Kidney (tissue), 14 donors: ENCODE measurements around the gene PIGU. TPM values are rescaled to one million over a fixed set of nuclear protein-coding genes. Genes with fewer than 3 reads are reported as not detected.
A peak's percentile ranks its signal among the peaks of the same experiment; 100 is the strongest.

Experiments
- DNase-seq, 5 donors: peaks; one replicate each; pipeline ENCODE4 v3.0.0-alpha.2; 2013 to 2020
- FAIRE-seq: peaks from 2 replicates; lab custom pipeline; 2012; peaks lifted over from hg19 to GRCh38; lab: Jason Lieb, UNC
- H3K27ac ChIP-seq, 2 donors: one replicate each; pipeline ENCODE4 v1.7.0; 2013; ENCODE audit warnings: low read depth in 2 of 2, low read length in 2 of 2, inconsistent platforms in 1 of 2
- H3K27me3 ChIP-seq: one replicate; pipeline ENCODE4 v1.7.1; 2013; ENCODE audit warnings: low read length, inconsistent platforms; ENCODE audit not compliant: control insufficient read depth, insufficient read depth
- H3K36me3 ChIP-seq, 3 donors: one replicate each; pipeline versions ENCODE4 v1.7.0 to v1.7.1; 2013; ENCODE audit warnings: low read length in 3 of 3, control low read depth in 1 of 3, inconsistent platforms in 1 of 3; ENCODE audit not compliant: insufficient read depth in 3 of 3, control insufficient read depth in 2 of 3
- H3K4me1 ChIP-seq, 3 donors: one replicate each; pipeline versions ENCODE4 v1.7.0 to v1.7.1; 2013; ENCODE audit warnings: low read length in 3 of 3, inconsistent platforms in 1 of 3, low read depth in 1 of 3; ENCODE audit not compliant: control insufficient read depth in 2 of 3, insufficient read depth in 2 of 3
- H3K4me3 ChIP-seq, 3 donors: one replicate each; pipeline versions ENCODE4 v1.7.0 to v1.8.1; 2013; ENCODE audit warnings: low read length in 3 of 3, control low read depth in 1 of 3, inconsistent platforms in 1 of 3
- H3K9ac ChIP-seq, 3 donors: one replicate each; pipeline versions ENCODE4 v1.7.0 to v1.7.1; 2013; ENCODE audit warnings: low read length in 3 of 3, control low read depth in 1 of 3, inconsistent platforms in 1 of 3
- H3K9me3 ChIP-seq, 3 donors: one replicate each; pipeline versions ENCODE4 v1.7.0 to v1.7.1; 2013; ENCODE audit warnings: low read length in 3 of 3, control low read depth in 1 of 3, inconsistent platforms in 1 of 3; ENCODE audit not compliant: control insufficient read depth in 2 of 3, insufficient read depth in 1 of 3
- CTCF ChIP-seq: IDR thresholded peaks from 3 replicates; pipeline ENCODE4 v1.5.1; 2012; ENCODE audit warnings: mild to moderate bottlenecking, moderate library complexity, borderline replicate concordance; ENCODE audit not compliant: insufficient read depth; ENCODE audit errors: extremely low read depth
- intact Hi-C: fragments of 100-400 bp; cut with DNase I; formaldehyde crosslinking; loops from one replicate; pipeline ENCODE4 v1.11.1; 2022
- polyA plus RNA-seq: library from polyadenylated mRNA; stranded (reverse); fragments of 350-450 nt; fragmentation: Illumina TruSeq; extraction: RNeasy Lipid Tissue Mini Kit (QIAGEN cat#74804); gene quantifications from one replicate; pipeline ENCODE4 v1.2.3, GENCODE V29; 2014; ENCODE audit warnings: low read depth, low replicate concordance; ENCODE audit not compliant: insufficient read depth
- total RNA-seq: library from RNA; stranded (reverse); fragmentation: NEBNext Ultra II Directional; extraction: Animal tissue kit (Norgen Biotek cat#: 25700); gene quantifications from one replicate; pipeline ENCODE4 v1.2.1, GENCODE V29; 2021
- donor health status: control.
- donor health status: control.
- donor health status: control.
- donor health status: control.
- donor health status: control.
- donor health status: DM: yes; HTN: yes; CAD: no.
- donor health status: Normal renal cell carcinoma (clear cell type).

The PIGU gene
- total and polyA plus RNA-seq, 2 donors from 2014 or later: 15.9 to 42.0 TPM

- peaks cover 0 to 5% (median 2%) of the 10 kb centered on the region in 3 donors for H3K36me3 ChIP-seq
- intact Hi-C loops: no loop called here
- FAIRE-seq (no peak), DNase-seq (no peak)
- no peaks in the 10 kb centered on the region for H3K9me3 ChIP-seq
- TF ChIP-seq CTCF: no peak
- no peak overlapping the region for H3K9ac ChIP-seq
- no peak overlapping the region for H3K27ac ChIP-seq
- H3K4me3 ChIP-seq: no peak overlapping the region
- no peaks in the 10 kb centered on the region for H3K4me1 ChIP-seq
- H3K27me3 ChIP-seq: no peaks in the 10 kb centered on the region
Measured at GRCh38 chr20:34569598-34569997, 107.3 kb downstream of the PIGU start.

- Histone ChIP-seq H3K27ac (no peak overlapping the region), H3K4me1 (no peaks in the 10 kb centered on the region), H3K4me3 (no peak overlapping the region), H3K9me3 (no peaks in the 10 kb centered on the region), H3K27me3 (no peaks in the 10 kb centered on the region), H3K9ac (no peak overlapping the region), H3K36me3 (peaks cover 0 to 5% (median 2%) of the 10 kb centered on the region in 3 donors)
- DNase-seq: peak in 1 of 5 donors; percentile 52
- no peak for TF ChIP-seq CTCF
- no peak for FAIRE-seq
- intact Hi-C loops: no loop called here
Measured at GRCh38 chr20:34567892-34568865, 108.7 kb downstream of the PIGU start.

- no peak for TF ChIP-seq CTCF
- FAIRE-seq (no peak), DNase-seq (peak in 2 of 5 donors; percentile 11 to 32)
- no peak overlapping the region for H3K27ac ChIP-seq
- H3K9me3 ChIP-seq: no peaks in the 10 kb centered on the region
- H3K4me3 ChIP-seq: no peak overlapping the region
- no peaks in the 10 kb centered on the region for H3K27me3 ChIP-seq
- intact Hi-C loops: no loop called here
- peaks cover 0 to 5% (median 2%) of the 10 kb centered on the region in 3 donors for H3K36me3 ChIP-seq
- H3K9ac ChIP-seq: no peak overlapping the region
- no peaks in the 10 kb centered on the region for H3K4me1 ChIP-seq
Measured at GRCh38 chr20:34566978-34567891, 109.7 kb downstream of the PIGU start.
